HL-60 (cell line): ENCODE results near the gene MBD2.

ENCODE experiments used
- DNase-seq, 2 experiments: peaks; one replicate each; pipeline ENCODE4 v3.0.0-alpha.2; 2010 to 2020; ENCODE audit warnings: low read depth in 1 of 2, low spot score in 1 of 2
- H3K27ac ChIP-seq: fragments of 250-450 bp; sonication (Bioruptor Pico); replicated peaks from 2 replicates; pipeline ENCODE4 v1.5.1; 2020; ENCODE audit warnings: mild to moderate bottlenecking, moderate library complexity
- H3K27me3 ChIP-seq: fragments of 250-450 bp; sonication (Bioruptor Pico); 2 replicates; pipeline ENCODE4 v1.5.1; 2021; ENCODE audit warnings: mild to moderate bottlenecking, moderate library complexity; ENCODE audit not compliant: insufficient read depth, poor library complexity, severe bottlenecking
- H3K4me3 ChIP-seq: replicated peaks from 2 replicates; pipeline ENCODE4 v1.5.1; 2011; ENCODE audit warnings: mild to moderate bottlenecking, control low read depth, low read length; ENCODE audit not compliant: insufficient read depth
- CTCF ChIP-seq: IDR thresholded peaks from one replicate; pipeline ENCODE4 v1.5.1; 2011; ENCODE audit warnings: low read length, control low read depth, inconsistent platforms; ENCODE audit not compliant: insufficient read depth
- GABPA ChIP-seq: IDR thresholded peaks from 2 replicates; pipeline ENCODE4 v1.6.1; 2012; ENCODE audit warnings: low read depth
- POLR2AphosphoS5 ChIP-seq: IDR thresholded peaks from 2 replicates; pipeline ENCODE4 v1.6.1; 2012; ENCODE audit warnings: low read depth
- REST ChIP-seq: IDR thresholded peaks from 2 replicates; pipeline ENCODE4 v1.6.1; 2012; ENCODE audit warnings: low read depth; ENCODE audit not compliant: insufficient replicate concordance
- SPI1 ChIP-seq: IDR thresholded peaks from 2 replicates; pipeline ENCODE4 v1.6.1; 2012; ENCODE audit warnings: low read depth, mild to moderate bottlenecking, borderline replicate concordance

MBD2 gene

GRCh38 chr18:54148678-54149077 lies 75.8 kb downstream of the MBD2 start:
- DNase-seq = no peak
- TF ChIP-seq CTCF (no peak), GABPA (no peak), POLR2AphosphoS5 (no peak), REST (no peak), SPI1 (no peak)
- Histone ChIP-seq H3K27me3 (no peaks in the 10 kb centered on the region), H3K27ac (no peak overlapping the region), H3K4me3 (no peak overlapping the region)

GRCh38 chr18:54148151-54148550 lies 76.3 kb downstream of the MBD2 start:
- H3K27ac ChIP-seq = no peak overlapping the region
- TF ChIP-seq POLR2AphosphoS5 = no peak
- no peak for TF ChIP-seq GABPA
- TF ChIP-seq SPI1 = no peak
- TF ChIP-seq REST = no peak
- no peak for TF ChIP-seq CTCF
- no peak for DNase-seq
- no peak overlapping the region for H3K4me3 ChIP-seq
- no peaks in the 10 kb centered on the region for H3K27me3 ChIP-seq

- Histone ChIP-seq H3K4me3 (no peak overlapping the region), H3K27ac (no peak overlapping the region), H3K27me3 (no peaks in the 10 kb centered on the region)
- DNase-seq = no peak
- no peak for TF ChIP-seq CTCF
- no peak for TF ChIP-seq SPI1
- no peak for TF ChIP-seq GABPA
- TF ChIP-seq REST = no peak
- TF ChIP-seq POLR2AphosphoS5 = no peak
These were observed 77.0 kb downstream of the MBD2 start for GRCh38 chr18:54147439-54147838.
